SK-N-SH (cell line): ENCODE data around the gene PRRC2B.

Experiments
- EP300 ChIP-seq, 2 experiments: IDR thresholded peaks; 2 replicates each; pipeline versions ENCODE4 v1.4.0 to v1.6.1; 2012; ENCODE audit warnings: borderline replicate concordance in 1 of 2, low read depth in 1 of 2, low read length in 1 of 2
- FOSL2 ChIP-seq: IDR thresholded peaks from 2 replicates; pipeline ENCODE4 v1.4.0; 2012; ENCODE audit warnings: low read depth, mild to moderate bottlenecking, moderate library complexity, borderline replicate concordance
- MXI1 ChIP-seq: IDR thresholded peaks from 2 replicates; pipeline ENCODE4 v1.6.1; 2012; ENCODE audit warnings: mild to moderate bottlenecking, low read depth, low read length, improper control_type of control experiment
- POLR2AphosphoS5 ChIP-seq: IDR thresholded peaks from 2 replicates; pipeline ENCODE4 v1.6.1; 2012; ENCODE audit warnings: low read depth, low read length
- RCOR1 ChIP-seq: fragments of 150-350 bp; IDR thresholded peaks from 2 replicates; pipeline ENCODE4 v1.6.1; 2017; ENCODE audit warnings: antibody characterized with exemption, low read length
- TF ChIP-seq, protein P1 (sequence below): fragments of 200-600 bp; sonication (generic); IDR thresholded peaks from 2 replicates; pipeline ENCODE4 v1.6.1; 2017; ENCODE audit warnings: antibody characterized with exemption, mild to moderate bottlenecking, moderate library complexity
- TF ChIP-seq, protein P2 (sequence below): fragments of 150-350 bp; IDR thresholded peaks from 2 replicates; pipeline ENCODE4 v1.6.1; 2017; ENCODE audit warnings: antibody characterized with exemption, low read length, low read depth, borderline replicate concordance
- TF ChIP-seq, protein P3 (sequence below): IDR thresholded peaks from 2 replicates; pipeline ENCODE4; 2012

DNA sequence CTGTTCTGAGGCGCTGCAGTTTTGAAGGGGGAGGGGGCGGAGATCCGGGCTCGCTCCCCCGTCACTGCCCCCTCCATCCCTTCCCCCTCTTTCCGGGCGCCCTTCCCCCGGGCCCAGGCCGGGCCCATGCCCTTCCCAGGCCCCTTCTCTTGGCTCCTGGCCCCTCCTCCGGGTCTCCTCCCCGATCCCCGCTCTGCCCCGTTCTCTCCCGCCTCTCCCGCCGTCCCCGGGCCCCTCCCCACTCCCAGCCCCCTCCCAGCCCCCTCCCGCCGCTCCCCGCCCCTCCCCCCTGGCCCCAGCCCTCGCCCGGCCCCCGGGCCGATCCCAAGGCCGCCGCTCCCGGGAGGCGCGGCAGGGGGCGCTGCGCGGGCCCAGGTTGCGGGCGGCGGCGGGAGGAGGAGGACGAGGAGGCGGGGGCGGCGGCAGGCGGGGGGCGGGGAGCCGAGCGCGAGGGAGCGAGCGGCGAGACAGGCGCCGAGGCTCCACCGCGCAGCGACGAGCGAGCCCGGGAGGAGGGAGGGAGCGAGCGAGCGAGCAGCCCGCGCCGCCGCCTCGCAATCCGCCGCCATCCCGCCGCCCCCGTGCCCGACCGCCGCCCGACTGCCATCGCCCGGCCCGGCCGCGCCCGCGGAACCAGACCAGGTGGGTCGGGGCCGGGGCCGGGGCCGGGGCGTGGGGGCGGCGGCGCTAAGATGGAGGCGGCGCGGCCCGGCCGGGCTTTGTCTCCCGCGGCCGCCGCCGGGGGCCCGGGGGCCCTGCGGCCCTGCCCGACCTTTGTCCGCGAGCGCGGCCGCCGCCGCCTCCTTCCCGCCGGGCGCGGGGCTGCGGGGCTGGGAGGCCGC is at the start of gene PRRC2B:
- TF ChIP-seq, protein P1, sequence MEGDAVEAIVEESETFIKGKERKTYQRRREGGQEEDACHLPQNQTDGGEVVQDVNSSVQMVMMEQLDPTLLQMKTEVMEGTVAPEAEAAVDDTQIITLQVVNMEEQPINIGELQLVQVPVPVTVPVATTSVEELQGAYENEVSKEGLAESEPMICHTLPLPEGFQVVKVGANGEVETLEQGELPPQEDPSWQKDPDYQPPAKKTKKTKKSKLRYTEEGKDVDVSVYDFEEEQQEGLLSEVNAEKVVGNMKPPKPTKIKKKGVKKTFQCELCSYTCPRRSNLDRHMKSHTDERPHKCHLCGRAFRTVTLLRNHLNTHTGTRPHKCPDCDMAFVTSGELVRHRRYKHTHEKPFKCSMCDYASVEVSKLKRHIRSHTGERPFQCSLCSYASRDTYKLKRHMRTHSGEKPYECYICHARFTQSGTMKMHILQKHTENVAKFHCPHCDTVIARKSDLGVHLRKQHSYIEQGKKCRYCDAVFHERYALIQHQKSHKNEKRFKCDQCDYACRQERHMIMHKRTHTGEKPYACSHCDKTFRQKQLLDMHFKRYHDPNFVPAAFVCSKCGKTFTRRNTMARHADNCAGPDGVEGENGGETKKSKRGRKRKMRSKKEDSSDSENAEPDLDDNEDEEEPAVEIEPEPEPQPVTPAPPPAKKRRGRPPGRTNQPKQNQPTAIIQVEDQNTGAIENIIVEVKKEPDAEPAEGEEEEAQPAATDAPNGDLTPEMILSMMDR = peak; percentile 22; the same call in 1 of the 2 replicates
- no peak for TF ChIP-seq RCOR1
- TF ChIP-seq, protein P2, sequence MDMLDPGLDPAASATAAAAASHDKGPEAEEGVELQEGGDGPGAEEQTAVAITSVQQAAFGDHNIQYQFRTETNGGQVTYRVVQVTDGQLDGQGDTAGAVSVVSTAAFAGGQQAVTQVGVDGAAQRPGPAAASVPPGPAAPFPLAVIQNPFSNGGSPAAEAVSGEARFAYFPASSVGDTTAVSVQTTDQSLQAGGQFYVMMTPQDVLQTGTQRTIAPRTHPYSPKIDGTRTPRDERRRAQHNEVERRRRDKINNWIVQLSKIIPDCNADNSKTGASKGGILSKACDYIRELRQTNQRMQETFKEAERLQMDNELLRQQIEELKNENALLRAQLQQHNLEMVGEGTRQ = no peak
- TF ChIP-seq, protein P3, sequence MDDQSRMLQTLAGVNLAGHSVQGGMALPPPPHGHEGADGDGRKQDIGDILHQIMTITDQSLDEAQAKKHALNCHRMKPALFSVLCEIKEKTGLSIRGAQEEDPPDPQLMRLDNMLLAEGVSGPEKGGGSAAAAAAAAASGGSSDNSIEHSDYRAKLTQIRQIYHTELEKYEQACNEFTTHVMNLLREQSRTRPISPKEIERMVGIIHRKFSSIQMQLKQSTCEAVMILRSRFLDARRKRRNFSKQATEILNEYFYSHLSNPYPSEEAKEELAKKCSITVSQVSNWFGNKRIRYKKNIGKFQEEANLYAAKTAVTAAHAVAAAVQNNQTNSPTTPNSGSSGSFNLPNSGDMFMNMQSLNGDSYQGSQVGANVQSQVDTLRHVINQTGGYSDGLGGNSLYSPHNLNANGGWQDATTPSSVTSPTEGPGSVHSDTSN = no peak
- TF ChIP-seq MXI1 = no peak; the same call in 1 of the 2 replicates
- TF ChIP-seq POLR2AphosphoS5 = peak; percentile 60; the same call in 1 of the 2 replicates
- no peak for TF ChIP-seq FOSL2
- TF ChIP-seq EP300 (IDR thresholded peaks at IDR 0.05; ENCODE audit: borderline replicate concordance in 1 of 2, low read depth in 1 of 2, low read length in 1 of 2) = 0 out of 4 replicates have a peak, but pooled peaks of 1 of the 2 experiments have one; percentile 27
